CD4-positive, alpha-beta memory T cell (primary cell): ENCODE data around the gene EIPR1. TPM values are rescaled to one million over a fixed set of nuclear protein-coding genes. Genes with fewer than 3 reads are reported as not detected.

Source experiments
- CTCF ChIA-PET: fragments of 350-600 bp; sonication (Branson Sonifier 250); formaldehyde crosslinking; loops from one replicate; lab custom pipeline; 2021; ENCODE audit warnings: inconsistent platforms; ENCODE audit not compliant: partially characterized antibody; lab: Charles Lee
- POLR2A ChIA-PET: fragments of 350-600 bp; sonication (Branson Sonifier 250); formaldehyde crosslinking; loops from one replicate; lab custom pipeline; 2021; ENCODE audit not compliant: partially characterized antibody; lab: Charles Lee
- DNase-seq, 5 donors: peaks; one replicate each; pipeline versions ENCODE4 v3.0.0 to v3.0.0-alpha.2; 2020 to 2022; ENCODE audit warnings: mixed read lengths in 1 of 5
- H3K27ac ChIP-seq: one replicate; pipeline ENCODE4 v1.7.0; 2013; ENCODE audit warnings: low read depth, low read length
- H3K27me3 ChIP-seq: 2 replicates; pipeline ENCODE4 v1.7.0; 2013; ENCODE audit warnings: mild to moderate bottlenecking, low read length, moderate library complexity; ENCODE audit not compliant: insufficient read depth
- H3K36me3 ChIP-seq: 2 replicates; pipeline ENCODE4 v1.7.0; 2013; ENCODE audit warnings: mild to moderate bottlenecking, low read length, moderate library complexity; ENCODE audit not compliant: insufficient read depth
- H3K4me1 ChIP-seq: 2 replicates; pipeline ENCODE4 v1.7.0; 2013; ENCODE audit warnings: mild to moderate bottlenecking, low read length, moderate library complexity; ENCODE audit not compliant: insufficient read depth
- H3K4me3 ChIP-seq, 2 donors: one replicate each; pipeline ENCODE4 v1.7.0; 2013; ENCODE audit warnings: low read length in 2 of 2, mild to moderate bottlenecking in 1 of 2
- H3K9me3 ChIP-seq, 2 donors: one replicate each; pipeline ENCODE4 v1.7.0; 2013; ENCODE audit warnings: low read length in 2 of 2, control low read depth in 1 of 2; ENCODE audit not compliant: control insufficient read depth in 1 of 2
- H3K27ac Mint-ChIP-seq, 7 donors: one replicate each; pipeline ENCODE4 v1.8.0; 2020 to 2021; ENCODE audit warnings: mixed read lengths in 7 of 7, mild to moderate bottlenecking in 6 of 7, inconsistent platforms in 3 of 7, moderate library complexity in 3 of 7
- H3K27me3 Mint-ChIP-seq, 2 donors: one replicate each; pipeline ENCODE4 v1.8.0; 2020 to 2021; ENCODE audit warnings: mixed read lengths in 2 of 2
- H3K36me3 Mint-ChIP-seq, 2 donors: one replicate each; pipeline ENCODE4 v1.8.0; 2020 to 2021; ENCODE audit warnings: mixed read lengths in 2 of 2, inconsistent platforms in 1 of 2, mild to moderate bottlenecking in 1 of 2
- H3K4me1 Mint-ChIP-seq, 4 donors: one replicate each; pipeline ENCODE4 v1.8.0; 2020 to 2021; ENCODE audit warnings: mixed read lengths in 4 of 4, mild to moderate bottlenecking in 1 of 4
- H3K4me3 Mint-ChIP-seq, 8 donors: one replicate each; pipeline ENCODE4 v1.8.0; 2020 to 2021; ENCODE audit warnings: mixed read lengths in 8 of 8, mild to moderate bottlenecking in 7 of 8, moderate library complexity in 6 of 8, inconsistent platforms in 3 of 8
- H3K9me3 Mint-ChIP-seq, 8 donors: one replicate each; pipeline ENCODE4 v1.8.0; 2020 to 2021; ENCODE audit warnings: mixed read lengths in 8 of 8, mild to moderate bottlenecking in 5 of 8, inconsistent platforms in 3 of 8, moderate library complexity in 1 of 8
- intact Hi-C: fragments of 100-400 bp; cut with micrococcal nuclease; formaldehyde crosslinking; loops from one replicate; pipeline ENCODE4 v1.15.1; 2023
- polyA plus RNA-seq, 2 donors: library from polyadenylated mRNA; unstranded; fragments of 300-500 nt; fragmentation: Illumina TruSeq; gene quantifications; one replicate each; pipeline ENCODE4 v1.2.3, GENCODE V29; 2021
- total RNA-seq, 2 experiments: library from RNA; stranded (reverse); gene quantifications; one replicate each; pipeline ENCODE4 v1.2.3, GENCODE V29; 2021

EIPR1 gene
- total and polyA plus RNA-seq, 4 experiments from 2014 or later: 18.2 to 48.0 (median 26.2) TPM

GRCh38 chr2:3403587-3404334, 26.1 kb upstream of the EIPR1 start:
- CTCF ChIA-PET: interaction anchor here (2.7 to 7.4 kb wide), 2 partner anchors 20 kb away, joined by 13 to 43 read pairs; no protein-coding TSS in a partner anchor
- H3K9me3 Mint-ChIP-seq: peaks cover 0 to 2% (median 0%) of the 10 kb centered on the region in 8 donors
- POLR2A ChIA-PET: no interaction called here
- intact Hi-C loops: no loop called here
- H3K4me3 ChIP-seq: no peak overlapping the region
- H3K9me3 ChIP-seq: no peaks in the 10 kb centered on the region
- DNase-seq: no peak
- no peaks in the 10 kb centered on the region for H3K27me3 Mint-ChIP-seq
- no peaks in the 10 kb centered on the region for H3K4me1 ChIP-seq
- H3K36me3 Mint-ChIP-seq: peaks cover 26 to 58% of the 10 kb centered on the region in 2 donors
- no peak overlapping the region for H3K27ac ChIP-seq
- peaks cover 38% of the 10 kb centered on the region for H3K36me3 ChIP-seq
- H3K4me1 Mint-ChIP-seq: peaks cover 12 to 43% (median 15%) of the 10 kb centered on the region in 4 donors
- H3K4me3 Mint-ChIP-seq: no peak overlapping the region
- H3K27me3 ChIP-seq: no peaks in the 10 kb centered on the region
- peak overlapping the region in 1 of 7 donors; percentile 37 for H3K27ac Mint-ChIP-seq

GRCh38 chr2:3399829-3400228, 22.2 kb upstream of the EIPR1 start:
- H3K27ac ChIP-seq: no peak overlapping the region
- Mint-ChIP-seq H3K4me3 (no peak overlapping the region), H3K27me3 (no peaks in the 10 kb centered on the region), H3K4me1 (peaks cover 8 to 39% (median 17%) of the 10 kb centered on the region in 4 donors), H3K27ac (peak overlapping the region in 1 of 7 donors; percentile 12), H3K9me3 (peaks cover 3 to 37% (median 27%) of the 10 kb centered on the region in 8 donors), H3K36me3 (peaks cover 57 to 73% of the 10 kb centered on the region in 2 donors)
- CTCF ChIA-PET: interaction anchor here (1.5 kb wide), 1 partner anchor 24 kb away, joined by 4 read pairs; no protein-coding TSS in a partner anchor
- no peak overlapping the region for H3K4me3 ChIP-seq
- no peaks in the 10 kb centered on the region for H3K4me1 ChIP-seq
- H3K36me3 ChIP-seq: peaks cover 31% of the 10 kb centered on the region
- DNase-seq: no peak
- peaks cover 0 to 13% of the 10 kb centered on the region in 2 donors for H3K9me3 ChIP-seq
- H3K27me3 ChIP-seq: no peaks in the 10 kb centered on the region
- POLR2A ChIA-PET: no interaction called here
- intact Hi-C loops: no loop called here

GRCh38 chr2:3399381-3399780, 21.8 kb upstream of the EIPR1 start:
- peak overlapping the region in 1 of 8 donors; percentile 53 for H3K4me3 Mint-ChIP-seq
- Histone ChIP-seq H3K36me3 (peaks cover 31% of the 10 kb centered on the region), H3K4me1 (no peaks in the 10 kb centered on the region), H3K27ac (no peak overlapping the region), H3K9me3 (peaks cover 0 to 13% of the 10 kb centered on the region in 2 donors), H3K27me3 (no peaks in the 10 kb centered on the region), H3K4me3 (no peak overlapping the region)
- H3K36me3 Mint-ChIP-seq: peaks cover 57 to 74% of the 10 kb centered on the region in 2 donors
- ChIA-PET POLR2A (no interaction called here), CTCF (interaction anchor here (0.8 to 1.5 kb wide), 2 partner anchors 23 to 25 kb away, joined by 3 to 4 read pairs; no protein-coding TSS in a partner anchor)
- intact Hi-C loops: no loop called here
- no peak for DNase-seq
- H3K27me3 Mint-ChIP-seq: no peaks in the 10 kb centered on the region
- peaks cover 3 to 39% (median 28%) of the 10 kb centered on the region in 8 donors for H3K9me3 Mint-ChIP-seq
- peak overlapping the region in 1 of 7 donors; percentile 12 for H3K27ac Mint-ChIP-seq
- peaks cover 4 to 34% (median 13%) of the 10 kb centered on the region in 4 donors for H3K4me1 Mint-ChIP-seq

GRCh38 chr2:3398857-3399256, 21.2 kb upstream of the EIPR1 start:
- no peaks in the 10 kb centered on the region for H3K4me1 ChIP-seq
- no peaks in the 10 kb centered on the region for H3K27me3 ChIP-seq
- peaks cover 30% of the 10 kb centered on the region for H3K36me3 ChIP-seq
- ChIA-PET CTCF (interaction anchor here (0.8 to 1.5 kb wide), 2 partner anchors 24 to 25 kb away, joined by 3 to 4 read pairs; no protein-coding TSS in a partner anchor), POLR2A (no interaction called here)
- H3K4me3 ChIP-seq: no peak overlapping the region
- no peak overlapping the region for H3K4me3 Mint-ChIP-seq
- intact Hi-C loops: no loop called here
- DNase-seq: no peak
- peaks cover 0 to 13% of the 10 kb centered on the region in 2 donors for H3K9me3 ChIP-seq
- no peaks in the 10 kb centered on the region for H3K27me3 Mint-ChIP-seq
- H3K4me1 Mint-ChIP-seq: peaks cover 4 to 29% (median 10%) of the 10 kb centered on the region in 4 donors
- no peak overlapping the region for H3K27ac ChIP-seq
- H3K27ac Mint-ChIP-seq: no peak overlapping the region
- H3K36me3 Mint-ChIP-seq: peaks cover 58 to 72% of the 10 kb centered on the region in 2 donors
- H3K9me3 Mint-ChIP-seq: peaks cover 3 to 41% (median 28%) of the 10 kb centered on the region in 8 donors

GRCh38 chr2:3396920-3397559, 19.4 kb upstream of the EIPR1 start:
- H3K4me3 ChIP-seq: no peak overlapping the region
- no peaks in the 10 kb centered on the region for H3K4me1 ChIP-seq
- H3K27me3 Mint-ChIP-seq: no peaks in the 10 kb centered on the region
- H3K9me3 Mint-ChIP-seq: peaks cover 3 to 42% (median 28%) of the 10 kb centered on the region in 8 donors
- H3K27me3 ChIP-seq: no peaks in the 10 kb centered on the region
- no peak overlapping the region for H3K27ac Mint-ChIP-seq
- DNase-seq: no peak
- intact Hi-C loops: no loop called here
- peaks cover 9 to 40% (median 15%) of the 10 kb centered on the region in 4 donors for H3K4me1 Mint-ChIP-seq
- H3K36me3 ChIP-seq: peaks cover 23% of the 10 kb centered on the region
- peaks cover 0 to 13% of the 10 kb centered on the region in 2 donors for H3K9me3 ChIP-seq
- peaks cover 68 to 74% of the 10 kb centered on the region in 2 donors for H3K36me3 Mint-ChIP-seq
- ChIA-PET POLR2A (interaction anchor here (1.0 kb wide), 1 partner anchor 19 kb away, joined by 4 read pairs; the partner anchor contains the start of gene EIPR1), CTCF (interaction anchor here (1.0 to 2.2 kb wide), 4 partner anchors 17 to 27 kb away, joined by 3 to 5 read pairs (median 4); partner anchors contain the start of gene TRAPPC12)
- H3K4me3 Mint-ChIP-seq: no peak overlapping the region
- no peak overlapping the region for H3K27ac ChIP-seq

- no peak overlapping the region for H3K27ac Mint-ChIP-seq
- no peak overlapping the region for H3K4me3 Mint-ChIP-seq
- no peak overlapping the region for H3K4me3 ChIP-seq
- peaks cover 62 to 76% of the 10 kb centered on the region in 2 donors for H3K36me3 Mint-ChIP-seq
- no peak for DNase-seq
- no peaks in the 10 kb centered on the region for H3K27me3 Mint-ChIP-seq
- CTCF ChIA-PET: no interaction called here
- peaks cover 26% of the 10 kb centered on the region for H3K36me3 ChIP-seq
- H3K4me1 ChIP-seq: peaks cover 4% of the 10 kb centered on the region
- intact Hi-C loops: no loop called here
- peaks cover 3 to 25% (median 22%) of the 10 kb centered on the region in 8 donors for H3K9me3 Mint-ChIP-seq
- H3K9me3 ChIP-seq: peaks cover 0 to 13% of the 10 kb centered on the region in 2 donors
- peaks cover 13 to 37% (median 19%) of the 10 kb centered on the region in 4 donors for H3K4me1 Mint-ChIP-seq
- no peak overlapping the region for H3K27ac ChIP-seq
- POLR2A ChIA-PET: no interaction called here
- H3K27me3 ChIP-seq: no peaks in the 10 kb centered on the region
Observed at GRCh38 chr2:3392216-3392615, 14.6 kb upstream of the EIPR1 start.

- Mint-ChIP-seq H3K9me3 (peaks cover 0 to 6% (median 3%) of the 10 kb centered on the region in 8 donors), H3K4me1 (peaks cover 13 to 40% (median 17%) of the 10 kb centered on the region in 4 donors), H3K27me3 (no peaks in the 10 kb centered on the region), H3K27ac (peak overlapping the region in 1 of 7 donors; percentile 42), H3K36me3 (peaks cover 52 to 69% of the 10 kb centered on the region in 2 donors), H3K4me3 (no peak overlapping the region)
- ChIA-PET POLR2A (no interaction called here), CTCF (no interaction called here)
- no peaks in the 10 kb centered on the region for H3K9me3 ChIP-seq
- H3K4me1 ChIP-seq: peaks cover 7% of the 10 kb centered on the region
- intact Hi-C loops: no loop called here
- no peak overlapping the region for H3K27ac ChIP-seq
- H3K36me3 ChIP-seq: peaks cover 26% of the 10 kb centered on the region
- no peak for DNase-seq
- no peak overlapping the region for H3K4me3 ChIP-seq
- H3K27me3 ChIP-seq: no peaks in the 10 kb centered on the region
Observed at GRCh38 chr2:3390041-3390440, 12.4 kb upstream of the EIPR1 start.
